ENCODE results near the gene WDR64. TPM values are rescaled to one million over a fixed set of nuclear protein-coding genes. Genes with fewer than 3 reads are reported as not detected.
A peak's percentile ranks its signal among the peaks of the same experiment; 100 is the strongest.

Gene WDR64
- total and polyA plus RNA-seq, 4 donors = 0.02 to 0.70 (median 0.17) TPM

DNA sequence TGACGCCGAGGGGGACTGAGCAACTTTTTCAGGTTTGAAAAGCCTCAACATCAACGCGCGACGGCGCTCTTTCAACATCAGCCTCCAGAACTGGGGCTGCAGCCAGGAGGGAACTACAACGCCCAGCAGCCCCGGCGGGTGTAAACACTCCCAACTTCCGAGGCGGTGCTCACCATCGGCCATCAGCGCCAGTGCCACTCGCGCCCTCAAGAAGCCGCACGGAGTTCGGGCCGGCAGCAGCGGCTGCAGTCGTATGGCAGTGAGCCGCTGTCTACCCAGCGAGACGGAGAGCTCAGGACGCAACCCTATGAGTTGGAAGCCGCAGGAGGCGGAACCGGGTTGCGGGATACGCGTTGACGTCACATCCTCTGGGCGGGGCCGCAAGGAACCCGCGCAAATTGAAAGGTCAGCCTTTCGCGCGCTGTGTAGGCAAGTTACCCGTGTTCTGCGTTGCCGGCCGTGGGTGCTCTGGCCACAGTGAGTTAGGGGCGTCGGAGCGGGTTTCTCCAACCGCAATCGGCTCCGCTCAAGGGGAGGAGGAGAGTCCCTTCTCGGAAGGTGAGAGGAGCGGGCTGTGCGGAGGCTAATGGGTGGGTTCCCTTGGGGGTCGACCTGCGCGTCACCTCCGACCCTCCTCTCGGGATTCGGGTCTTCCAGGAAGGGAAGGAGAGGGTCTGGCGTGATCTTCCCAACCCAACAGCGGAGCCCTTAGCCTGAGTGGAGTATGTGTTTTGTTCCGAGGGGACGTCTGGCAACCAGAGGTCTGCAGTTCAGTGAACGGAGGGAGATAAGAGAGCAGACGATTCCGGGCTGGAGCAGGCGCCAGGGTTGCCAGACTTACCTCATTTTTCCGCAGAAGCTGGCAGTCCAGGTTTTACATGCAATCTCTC lies 196.0 kb downstream of the WDR64 start, which contains the start of gene EXO1:
Gene EXO1, plus strand, starts transcription at position 409 of the 890 bp plus-strand sequence. CDS start 2,222 bp downstream, outside the sequence.
- TF ChIP-seq HNF4G (IDR thresholded peaks at IDR 0.05) = no peak
- TF ChIP-seq, protein P1, sequence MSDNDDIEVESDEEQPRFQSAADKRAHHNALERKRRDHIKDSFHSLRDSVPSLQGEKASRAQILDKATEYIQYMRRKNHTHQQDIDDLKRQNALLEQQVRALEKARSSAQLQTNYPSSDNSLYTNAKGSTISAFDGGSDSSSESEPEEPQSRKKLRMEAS (IDR thresholded peaks at IDR 0.05) = peak; percentile 56
- TF ChIP-seq, protein P2, sequence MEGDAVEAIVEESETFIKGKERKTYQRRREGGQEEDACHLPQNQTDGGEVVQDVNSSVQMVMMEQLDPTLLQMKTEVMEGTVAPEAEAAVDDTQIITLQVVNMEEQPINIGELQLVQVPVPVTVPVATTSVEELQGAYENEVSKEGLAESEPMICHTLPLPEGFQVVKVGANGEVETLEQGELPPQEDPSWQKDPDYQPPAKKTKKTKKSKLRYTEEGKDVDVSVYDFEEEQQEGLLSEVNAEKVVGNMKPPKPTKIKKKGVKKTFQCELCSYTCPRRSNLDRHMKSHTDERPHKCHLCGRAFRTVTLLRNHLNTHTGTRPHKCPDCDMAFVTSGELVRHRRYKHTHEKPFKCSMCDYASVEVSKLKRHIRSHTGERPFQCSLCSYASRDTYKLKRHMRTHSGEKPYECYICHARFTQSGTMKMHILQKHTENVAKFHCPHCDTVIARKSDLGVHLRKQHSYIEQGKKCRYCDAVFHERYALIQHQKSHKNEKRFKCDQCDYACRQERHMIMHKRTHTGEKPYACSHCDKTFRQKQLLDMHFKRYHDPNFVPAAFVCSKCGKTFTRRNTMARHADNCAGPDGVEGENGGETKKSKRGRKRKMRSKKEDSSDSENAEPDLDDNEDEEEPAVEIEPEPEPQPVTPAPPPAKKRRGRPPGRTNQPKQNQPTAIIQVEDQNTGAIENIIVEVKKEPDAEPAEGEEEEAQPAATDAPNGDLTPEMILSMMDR (IDR thresholded peaks at IDR 0.05; ENCODE audit: low read depth, low read length, missing input control) = no peak
- no peak for TF ChIP-seq TAF1 (conservative IDR thresholded peaks at IDR 0.05)
- TF ChIP-seq, protein P3, sequence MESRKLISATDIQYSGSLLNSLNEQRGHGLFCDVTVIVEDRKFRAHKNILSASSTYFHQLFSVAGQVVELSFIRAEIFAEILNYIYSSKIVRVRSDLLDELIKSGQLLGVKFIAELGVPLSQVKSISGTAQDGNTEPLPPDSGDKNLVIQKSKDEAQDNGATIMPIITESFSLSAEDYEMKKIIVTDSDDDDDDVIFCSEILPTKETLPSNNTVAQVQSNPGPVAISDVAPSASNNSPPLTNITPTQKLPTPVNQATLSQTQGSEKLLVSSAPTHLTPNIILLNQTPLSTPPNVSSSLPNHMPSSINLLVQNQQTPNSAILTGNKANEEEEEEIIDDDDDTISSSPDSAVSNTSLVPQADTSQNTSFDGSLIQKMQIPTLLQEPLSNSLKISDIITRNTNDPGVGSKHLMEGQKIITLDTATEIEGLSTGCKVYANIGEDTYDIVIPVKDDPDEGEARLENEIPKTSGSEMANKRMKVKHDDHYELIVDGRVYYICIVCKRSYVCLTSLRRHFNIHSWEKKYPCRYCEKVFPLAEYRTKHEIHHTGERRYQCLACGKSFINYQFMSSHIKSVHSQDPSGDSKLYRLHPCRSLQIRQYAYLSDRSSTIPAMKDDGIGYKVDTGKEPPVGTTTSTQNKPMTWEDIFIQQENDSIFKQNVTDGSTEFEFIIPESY (IDR thresholded peaks at IDR 0.05) = no peak
- no peak for TF ChIP-seq HNF4A (conservative IDR thresholded peaks at IDR 0.05)
- TF ChIP-seq NR2F2 (IDR thresholded peaks at IDR 0.05) = no peak
- TF ChIP-seq GABPA (IDR thresholded peaks at IDR 0.05 in 1 of 2, conservative IDR thresholded peaks at IDR 0.05 in 1 of 2) = peak; percentile 72 to 94
- TF ChIP-seq EGR1 (IDR thresholded peaks at IDR 0.05; ENCODE audit: low read depth in 2 of 2) = no peak
- no peak for TF ChIP-seq JUND (IDR thresholded peaks at IDR 0.05)
- peak; percentile 43 to 44 for TF ChIP-seq RAD21 (IDR thresholded peaks at IDR 0.05)
- TF ChIP-seq RXRA (IDR thresholded peaks at IDR 0.05) = no peak
- TF ChIP-seq SP1 (IDR thresholded peaks at IDR 0.05) = peak; percentile 46
- TF ChIP-seq, protein P4, sequence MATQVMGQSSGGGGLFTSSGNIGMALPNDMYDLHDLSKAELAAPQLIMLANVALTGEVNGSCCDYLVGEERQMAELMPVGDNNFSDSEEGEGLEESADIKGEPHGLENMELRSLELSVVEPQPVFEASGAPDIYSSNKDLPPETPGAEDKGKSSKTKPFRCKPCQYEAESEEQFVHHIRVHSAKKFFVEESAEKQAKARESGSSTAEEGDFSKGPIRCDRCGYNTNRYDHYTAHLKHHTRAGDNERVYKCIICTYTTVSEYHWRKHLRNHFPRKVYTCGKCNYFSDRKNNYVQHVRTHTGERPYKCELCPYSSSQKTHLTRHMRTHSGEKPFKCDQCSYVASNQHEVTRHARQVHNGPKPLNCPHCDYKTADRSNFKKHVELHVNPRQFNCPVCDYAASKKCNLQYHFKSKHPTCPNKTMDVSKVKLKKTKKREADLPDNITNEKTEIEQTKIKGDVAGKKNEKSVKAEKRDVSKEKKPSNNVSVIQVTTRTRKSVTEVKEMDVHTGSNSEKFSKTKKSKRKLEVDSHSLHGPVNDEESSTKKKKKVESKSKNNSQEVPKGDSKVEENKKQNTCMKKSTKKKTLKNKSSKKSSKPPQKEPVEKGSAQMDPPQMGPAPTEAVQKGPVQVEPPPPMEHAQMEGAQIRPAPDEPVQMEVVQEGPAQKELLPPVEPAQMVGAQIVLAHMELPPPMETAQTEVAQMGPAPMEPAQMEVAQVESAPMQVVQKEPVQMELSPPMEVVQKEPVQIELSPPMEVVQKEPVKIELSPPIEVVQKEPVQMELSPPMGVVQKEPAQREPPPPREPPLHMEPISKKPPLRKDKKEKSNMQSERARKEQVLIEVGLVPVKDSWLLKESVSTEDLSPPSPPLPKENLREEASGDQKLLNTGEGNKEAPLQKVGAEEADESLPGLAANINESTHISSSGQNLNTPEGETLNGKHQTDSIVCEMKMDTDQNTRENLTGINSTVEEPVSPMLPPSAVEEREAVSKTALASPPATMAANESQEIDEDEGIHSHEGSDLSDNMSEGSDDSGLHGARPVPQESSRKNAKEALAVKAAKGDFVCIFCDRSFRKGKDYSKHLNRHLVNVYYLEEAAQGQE (IDR thresholded peaks at IDR 0.05) = no peak
- no peak for TF ChIP-seq FOXA1 (IDR thresholded peaks at IDR 0.05)
- TF ChIP-seq YY1 (IDR thresholded peaks at IDR 0.05) = peak; percentile 73
- TF ChIP-seq FOXA2 (IDR thresholded peaks at IDR 0.05) = no peak
- TF ChIP-seq, protein P5, sequence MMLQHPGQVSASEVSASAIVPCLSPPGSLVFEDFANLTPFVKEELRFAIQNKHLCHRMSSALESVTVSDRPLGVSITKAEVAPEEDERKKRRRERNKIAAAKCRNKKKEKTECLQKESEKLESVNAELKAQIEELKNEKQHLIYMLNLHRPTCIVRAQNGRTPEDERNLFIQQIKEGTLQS (IDR thresholded peaks at IDR 0.05) = no peak
- Histone ChIP-seq H3K36me3 (ENCODE audit: control insufficient read depth in 4 of 4, insufficient read depth in 3 of 4, low read depth in 1 of 4, low read length in 3 of 4) (no peaks in the 10 kb centered on the region), H3K9me3 (ENCODE audit: control insufficient read depth in 4 of 4, low read length in 3 of 4) (no peaks in the 10 kb centered on the region), H3K4me3 (ENCODE audit: low read depth in 1 of 3, low read length in 3 of 3) (peak within 1 kb of the TSS; percentile 58 to 97 (median 97)), H3K27me3 (ENCODE audit: control insufficient read depth in 4 of 4, insufficient read depth in 4 of 4, low read length in 3 of 4) (no peaks in the 10 kb centered on the region), H3K4me1 (ENCODE audit: control insufficient read depth in 4 of 4, insufficient read depth in 4 of 4, low read length in 3 of 4) (peaks cover 5 to 12% (median 11%) of the 10 kb centered on the region in 4 donors), H3K27ac (ENCODE audit: low read depth in 1 of 2, low read length in 2 of 2) (peak within 1 kb of the TSS; percentile 99 to 100), H3K9ac (ENCODE audit: low read depth in 1 of 2, low read length in 2 of 2) (peak within 1 kb of the TSS; percentile 71 to 83)
- 1% methylated on average over 68 of the region's 68 CpGs for WGBS
- peak; percentile 93 for DNase-seq (ENCODE audit: low spot score)

Data from liver (tissue), 9 donors.